Activated T-cell treated with anti-CD3 and anti-CD28 coated beads, Interleukin-2, amount 50 U/mL, for 24 hours (primary cell): ENCODE measurements around the gene ZNF425.
"Not testable (repeated sequence)": the region's sequence is repeated elsewhere in the genome, so short reads cannot be mapped to it uniquely, and the experiment has no call there.

Source experiments
- DNase-seq: peaks from one replicate; pipeline ENCODE4 v3.0.0-alpha.2; 2020
- H3K27ac Mint-ChIP-seq: 2 replicates; pipeline ENCODE4 v1.8.0; 2020; ENCODE audit warnings: mild to moderate bottlenecking, mixed read lengths
- H3K27me3 Mint-ChIP-seq: 2 replicates; pipeline ENCODE4 v1.8.0; 2020; ENCODE audit warnings: mixed read lengths
- H3K36me3 Mint-ChIP-seq: 2 replicates; pipeline ENCODE4 v1.8.0; 2020; ENCODE audit warnings: low read depth, mixed read lengths
- H3K4me1 Mint-ChIP-seq: 2 replicates; pipeline ENCODE4 v1.8.0; 2020; ENCODE audit warnings: low read depth, mixed read lengths
- H3K4me3 Mint-ChIP-seq: 2 replicates; pipeline ENCODE4 v1.8.0; 2020; ENCODE audit warnings: mild to moderate bottlenecking, moderate library complexity, mixed read lengths
- H3K9me3 Mint-ChIP-seq: 2 replicates; pipeline ENCODE4 v1.8.0; 2020; ENCODE audit warnings: mixed read lengths

ZNF425 gene

DNA sequence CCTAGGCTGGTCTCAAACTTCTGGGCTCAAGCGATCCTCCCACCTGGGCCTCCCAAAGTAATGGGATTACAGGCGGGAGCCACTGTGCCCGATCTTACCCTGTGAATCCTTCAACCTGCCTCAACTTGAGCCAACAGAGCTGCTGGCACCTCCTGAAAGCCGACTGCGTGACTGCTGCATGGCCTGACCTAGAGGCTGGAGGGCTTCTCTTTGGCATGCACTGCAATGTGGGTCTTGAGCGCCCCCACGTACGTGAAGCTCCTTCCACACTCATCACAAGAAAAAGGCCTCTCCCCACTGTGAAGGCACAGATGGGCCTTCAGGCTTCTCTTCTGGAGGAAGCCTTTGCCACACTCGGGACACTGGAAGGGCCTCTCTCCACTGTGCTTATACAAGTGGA lies 22.7 kb downstream of the ZNF425 start:
- DNase-seq = no peak
- no peak overlapping the region for H3K4me3 Mint-ChIP-seq
- no peak overlapping the region for H3K27ac Mint-ChIP-seq
- H3K4me1 Mint-ChIP-seq = peaks cover 2% of the 10 kb centered on the region
- no peaks in the 10 kb centered on the region for H3K9me3 Mint-ChIP-seq
- no peaks in the 10 kb centered on the region for H3K36me3 Mint-ChIP-seq
- no peaks in the 10 kb centered on the region for H3K27me3 Mint-ChIP-seq

DNA sequence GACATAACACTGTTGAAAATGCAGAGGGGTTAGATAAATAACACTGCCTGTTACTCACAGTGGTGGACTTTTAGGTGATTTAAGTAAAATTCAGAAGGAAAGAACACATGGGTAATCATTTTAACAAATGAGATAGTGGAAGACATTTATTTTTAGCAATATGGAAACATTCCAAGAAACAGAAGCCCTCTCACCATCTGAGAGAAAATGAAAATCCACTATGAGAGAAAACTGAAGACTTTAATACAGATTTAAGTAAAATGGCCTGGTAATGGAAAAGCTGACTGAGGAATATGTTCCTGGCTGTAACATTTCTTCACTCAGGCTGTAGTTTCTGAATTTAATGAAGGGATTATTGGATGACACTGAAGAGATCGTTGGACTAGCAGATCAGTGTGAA lies 23.5 kb downstream of the ZNF425 start:
- Mint-ChIP-seq H3K4me3 (no peak overlapping the region), H3K27ac (no peak overlapping the region)

DNA sequence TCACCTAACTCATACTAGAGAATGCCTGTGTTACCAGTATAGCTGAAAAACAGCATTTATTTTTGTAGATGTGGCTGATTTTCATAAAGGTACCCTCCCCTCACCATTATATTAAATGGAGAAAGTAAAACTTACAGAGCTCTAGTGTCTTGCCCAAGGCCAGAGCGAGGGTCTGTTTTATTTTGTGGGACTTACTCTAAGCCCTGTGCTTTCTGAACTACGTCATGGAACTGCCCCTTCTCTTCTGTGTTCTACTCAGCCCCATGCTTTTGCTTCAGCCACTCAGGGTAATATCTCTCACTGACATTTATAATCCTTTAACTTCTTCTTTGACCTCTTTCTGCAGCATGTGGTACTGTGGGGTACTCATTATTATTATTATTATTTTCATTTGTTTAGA lies 25.3 kb downstream of the ZNF425 start:
- H3K4me1 Mint-ChIP-seq = peaks cover 2% of the 10 kb centered on the region
- H3K4me3 Mint-ChIP-seq = no peak overlapping the region
- no peak overlapping the region for H3K27ac Mint-ChIP-seq
- no peaks in the 10 kb centered on the region for H3K36me3 Mint-ChIP-seq
- DNase-seq = no peak
- no peaks in the 10 kb centered on the region for H3K9me3 Mint-ChIP-seq
- no peaks in the 10 kb centered on the region for H3K27me3 Mint-ChIP-seq

More for the DNA sequence above, 23.5 kb downstream of the ZNF425 start:
- no peak for DNase-seq
- H3K27me3 Mint-ChIP-seq = no peaks in the 10 kb centered on the region
- H3K4me1 Mint-ChIP-seq = peaks cover 2% of the 10 kb centered on the region
- H3K36me3 Mint-ChIP-seq = no peaks in the 10 kb centered on the region
- H3K9me3 Mint-ChIP-seq = no peaks in the 10 kb centered on the region

DNA sequence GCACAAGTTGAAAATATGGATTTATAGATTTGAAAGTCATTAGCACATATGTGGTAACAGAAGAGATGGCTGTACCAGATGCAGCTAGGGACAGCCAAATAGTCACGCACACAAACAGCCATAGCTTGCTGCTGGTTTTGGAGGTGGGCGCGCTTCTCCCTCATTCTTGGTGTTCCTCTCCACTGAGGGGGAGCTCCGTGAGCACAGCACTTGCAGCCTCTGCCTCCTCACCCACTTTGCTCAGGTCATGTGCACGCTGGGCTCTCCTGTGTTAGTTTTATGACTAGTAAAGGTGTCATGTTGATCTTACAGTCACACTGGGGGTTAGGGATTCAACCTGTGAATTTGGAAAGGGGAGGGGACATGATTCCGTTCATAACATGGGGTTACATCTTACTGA lies 27.1 kb downstream of the ZNF425 start:
- no peaks in the 10 kb centered on the region for H3K36me3 Mint-ChIP-seq
- no peaks in the 10 kb centered on the region for H3K27me3 Mint-ChIP-seq
- H3K4me3 Mint-ChIP-seq = no peak overlapping the region
- H3K9me3 Mint-ChIP-seq = no peaks in the 10 kb centered on the region
- H3K4me1 Mint-ChIP-seq = peaks cover 2% of the 10 kb centered on the region
- no peak for DNase-seq
- H3K27ac Mint-ChIP-seq = no peak overlapping the region

DNA sequence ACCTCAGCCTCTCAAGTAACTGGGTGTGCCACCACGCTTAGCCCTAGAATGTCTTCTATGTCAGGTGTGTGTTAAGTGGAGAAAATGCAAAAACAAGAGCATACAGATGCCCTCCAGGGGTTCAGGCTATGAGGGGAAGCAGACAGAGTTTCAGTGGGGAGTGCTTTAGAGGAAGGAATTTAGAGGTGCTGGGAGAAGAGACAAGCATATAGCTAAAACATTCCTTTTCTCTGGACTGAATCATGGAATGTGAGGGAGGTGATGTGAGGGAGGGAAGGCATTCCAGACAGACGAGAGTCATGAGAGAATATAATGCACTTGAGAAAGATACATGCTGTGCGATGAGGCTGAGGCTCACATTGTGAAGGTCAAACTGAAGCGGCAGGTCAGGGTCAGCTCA lies 29.0 kb downstream of the ZNF425 start:
- H3K4me1 Mint-ChIP-seq = no peaks in the 10 kb centered on the region
- H3K9me3 Mint-ChIP-seq = no peaks in the 10 kb centered on the region
- no peaks in the 10 kb centered on the region for H3K27me3 Mint-ChIP-seq
- H3K4me3 Mint-ChIP-seq = no peak overlapping the region
- no peaks in the 10 kb centered on the region for H3K36me3 Mint-ChIP-seq
- no peak for DNase-seq
- no peak overlapping the region for H3K27ac Mint-ChIP-seq

DNA sequence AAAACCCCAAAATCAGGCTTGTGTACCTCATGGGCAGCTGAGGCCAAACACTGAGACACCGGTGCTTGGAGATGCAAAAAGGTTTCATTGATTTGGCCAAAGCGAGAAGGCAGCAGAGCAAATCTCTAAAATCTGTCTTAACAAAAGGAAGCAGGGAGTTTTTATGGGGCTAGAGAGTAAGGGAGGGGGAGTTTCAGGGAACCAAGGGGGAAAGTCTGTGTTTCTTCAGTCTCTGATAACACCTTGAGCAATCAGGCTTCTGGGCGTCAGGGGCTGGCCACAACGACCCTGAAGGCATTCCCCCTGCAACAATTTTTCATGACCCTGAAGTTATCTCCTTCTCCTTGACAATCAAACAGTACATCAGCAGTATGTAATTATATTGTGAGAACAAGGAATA lies 32.9 kb downstream of the ZNF425 start:
- peaks cover 11% of the 10 kb centered on the region for H3K36me3 Mint-ChIP-seq
- H3K4me1 Mint-ChIP-seq = peaks cover 18% of the 10 kb centered on the region
- H3K27me3 Mint-ChIP-seq = no peaks in the 10 kb centered on the region
- no peaks in the 10 kb centered on the region for H3K9me3 Mint-ChIP-seq
- DNase-seq = no peak
- H3K27ac Mint-ChIP-seq = peak overlapping the region; percentile 52
- H3K4me3 Mint-ChIP-seq = no peak overlapping the region

DNA sequence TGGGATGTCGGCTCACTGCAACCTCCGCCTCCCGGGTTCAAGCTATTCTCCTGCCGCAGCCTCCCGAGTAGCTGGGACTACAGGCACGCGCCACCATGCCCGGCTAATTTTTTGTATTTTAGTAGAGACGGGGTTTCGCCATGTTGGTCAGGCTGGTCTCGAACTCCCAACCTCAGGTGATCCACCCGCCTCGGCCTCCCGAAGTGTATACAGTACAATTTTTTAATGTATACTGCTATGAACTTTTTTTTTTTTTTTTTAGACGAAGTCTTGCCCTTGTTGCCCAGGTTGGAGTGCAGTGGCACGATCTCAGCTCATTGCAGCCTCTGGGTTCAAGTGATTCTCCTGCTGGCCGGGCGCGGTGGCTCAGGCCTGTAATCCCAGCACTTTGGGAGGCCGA lies 33.9 kb downstream of the ZNF425 start:
- peak overlapping the region; percentile 50 for H3K27ac Mint-ChIP-seq
- peaks cover 16% of the 10 kb centered on the region for H3K36me3 Mint-ChIP-seq
- H3K4me1 Mint-ChIP-seq = peaks cover 22% of the 10 kb centered on the region
- H3K9me3 Mint-ChIP-seq, DNase-seq, H3K27me3 Mint-ChIP-seq: not testable (repeated sequence)
- peak overlapping the region; percentile 10 for H3K4me3 Mint-ChIP-seq

DNA sequence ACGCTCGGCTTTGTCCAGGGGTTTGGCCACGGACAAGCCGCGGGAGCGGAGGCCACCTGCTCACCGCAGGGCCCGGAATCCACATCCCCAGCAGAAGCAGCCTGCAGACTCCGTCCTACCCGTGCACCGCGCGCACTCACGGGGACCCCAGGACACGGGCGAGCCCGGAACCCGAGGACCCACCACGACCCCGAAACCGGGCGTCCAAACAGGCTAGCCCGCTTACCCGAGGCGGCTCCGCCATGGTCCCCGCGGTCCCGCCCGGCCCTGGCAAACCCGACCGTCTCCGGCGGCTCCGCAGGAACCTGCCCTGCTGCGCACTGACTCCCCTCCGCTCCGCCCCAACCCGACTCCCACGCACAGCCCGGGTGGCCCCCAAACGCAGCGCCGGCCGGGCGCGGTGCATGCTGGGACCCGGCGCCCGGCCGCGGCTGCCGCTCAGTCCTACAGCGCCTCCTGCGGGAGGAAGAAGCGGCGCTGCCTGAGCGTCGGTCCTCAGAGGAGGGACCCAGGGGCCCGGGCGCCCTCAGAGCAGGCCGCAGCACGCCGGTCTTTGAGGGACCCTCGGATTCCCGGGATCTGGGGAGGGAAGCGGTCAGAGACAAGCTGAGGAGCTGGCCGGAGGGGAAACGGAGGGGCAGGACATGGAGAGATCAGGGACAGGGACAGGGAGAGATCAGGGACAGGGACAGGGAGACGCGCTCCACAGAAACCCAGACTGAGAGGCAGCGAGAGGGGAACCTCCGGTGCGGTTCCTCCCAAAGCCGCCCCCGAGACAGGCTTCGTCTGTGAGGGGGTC lies 35.5 kb downstream of the ZNF425 start, which contains the start of gene ZNF786:
Gene ZNF786, minus strand, starts transcription at position 322 of the 799 bp plus-strand sequence. Its CDS starts 78 bp downstream, at position 244.
- Mint-ChIP-seq H3K4me3 (peak within 1 kb of the TSS; percentile 97), H3K27ac (peak within 1 kb of the TSS; percentile 100), H3K4me1 (peaks cover 26% of the 10 kb centered on the region), H3K9me3 (no peaks in the 10 kb centered on the region), H3K36me3 (peaks cover 28% of the 10 kb centered on the region), H3K27me3 (no peaks in the 10 kb centered on the region)
- peak; percentile 97 for DNase-seq

DNA sequence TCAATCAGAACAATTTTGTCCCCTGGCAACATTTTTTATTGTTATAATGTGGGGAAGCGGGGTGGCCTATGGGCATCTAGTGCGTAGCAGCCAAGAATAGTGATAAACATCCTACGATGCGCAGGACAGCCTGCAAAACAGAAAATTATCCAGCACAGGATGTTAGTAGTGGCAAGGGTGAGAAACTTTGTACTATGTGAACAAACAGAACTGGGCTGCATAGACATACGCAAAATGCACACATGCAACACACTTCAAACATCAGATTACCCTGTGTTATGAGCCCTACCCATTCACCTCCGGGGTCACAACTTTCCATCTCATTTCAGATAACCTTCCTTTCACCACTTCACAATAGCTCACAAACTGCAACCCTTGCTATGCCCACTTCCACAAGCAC lies 38.7 kb downstream of the ZNF425 start:
- peak overlapping the region; percentile 1 for H3K4me3 Mint-ChIP-seq
- peaks cover 26% of the 10 kb centered on the region for H3K4me1 Mint-ChIP-seq
- H3K9me3 Mint-ChIP-seq = peaks cover 8% of the 10 kb centered on the region
- peak overlapping the region; percentile 63 for H3K27ac Mint-ChIP-seq
- no peak for DNase-seq
- peaks cover 43% of the 10 kb centered on the region for H3K36me3 Mint-ChIP-seq
- H3K27me3 Mint-ChIP-seq = no peaks in the 10 kb centered on the region

DNA sequence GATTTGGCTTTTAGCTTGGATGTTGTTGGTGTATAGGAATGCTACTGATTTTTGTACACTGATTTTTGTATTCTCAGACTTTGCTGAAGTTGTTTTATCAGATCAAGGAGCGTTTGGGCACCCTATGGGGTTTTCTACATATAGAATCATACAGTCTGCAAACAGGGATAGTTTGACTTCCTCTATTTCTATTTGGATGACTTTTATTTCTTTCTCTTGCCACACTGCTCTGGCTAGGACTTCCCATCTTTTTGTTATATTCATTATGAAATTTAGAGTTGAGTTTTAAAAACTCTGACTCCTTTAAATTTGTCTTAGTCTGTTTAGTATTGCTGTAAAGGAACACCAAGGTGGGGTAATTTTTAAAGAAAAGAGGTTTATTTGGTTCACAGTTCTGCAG lies 40.3 kb downstream of the ZNF425 start:
- Mint-ChIP-seq H3K36me3 (peaks cover 47% of the 10 kb centered on the region), H3K4me3 (no peak overlapping the region), H3K9me3 (peaks cover 8% of the 10 kb centered on the region), H3K27ac (no peak overlapping the region), H3K4me1 (peaks cover 30% of the 10 kb centered on the region), H3K27me3 (no peaks in the 10 kb centered on the region)
- DNase-seq = no peak

DNA sequence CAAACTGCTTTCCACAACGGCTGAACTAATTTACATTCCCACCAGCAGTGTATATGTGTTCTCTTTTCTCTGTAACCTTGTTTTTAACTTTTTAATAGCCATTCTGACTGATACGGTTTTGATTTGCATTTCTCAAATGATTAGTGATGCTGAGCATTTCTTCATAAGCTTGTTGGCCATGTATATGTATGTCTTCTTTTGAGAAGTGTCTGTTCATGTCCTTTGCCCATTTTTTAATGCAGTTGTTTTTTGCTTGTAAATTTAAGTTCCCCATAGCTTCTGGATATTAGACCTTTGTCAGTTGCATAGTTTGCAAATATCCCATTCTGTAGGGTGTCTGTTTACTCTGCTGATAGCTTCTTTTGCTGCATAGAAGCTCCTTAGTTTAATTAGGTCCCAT lies 41.7 kb downstream of the ZNF425 start:
- H3K27me3 Mint-ChIP-seq = no peaks in the 10 kb centered on the region
- H3K27ac Mint-ChIP-seq = no peak overlapping the region
- H3K4me1 Mint-ChIP-seq = peaks cover 28% of the 10 kb centered on the region
- H3K36me3 Mint-ChIP-seq = peaks cover 49% of the 10 kb centered on the region
- DNase-seq = no peak
- peaks cover 8% of the 10 kb centered on the region for H3K9me3 Mint-ChIP-seq
- no peak overlapping the region for H3K4me3 Mint-ChIP-seq

DNA sequence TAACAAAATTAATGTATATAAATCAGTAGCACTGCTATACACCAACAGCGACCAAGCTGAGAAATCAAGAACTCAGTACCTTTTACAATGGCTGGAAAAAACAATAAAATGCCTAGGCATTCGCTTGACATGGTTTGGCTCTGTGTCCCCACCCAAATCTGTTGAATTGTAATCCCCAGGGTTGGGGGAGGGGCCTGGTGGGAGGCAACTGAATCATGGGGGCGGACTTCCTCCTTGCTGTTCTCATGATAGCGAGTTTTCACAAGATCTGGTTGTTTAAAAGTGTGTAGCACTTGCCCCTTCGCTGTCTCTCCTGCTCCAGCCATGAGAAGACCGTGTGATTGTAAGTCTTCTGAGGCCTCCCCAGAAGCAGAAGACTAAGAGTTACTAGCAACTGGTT lies 44.2 kb downstream of the ZNF425 start:
- no peak overlapping the region for H3K4me3 Mint-ChIP-seq
- H3K4me1 Mint-ChIP-seq = peaks cover 16% of the 10 kb centered on the region
- H3K27me3 Mint-ChIP-seq = no peaks in the 10 kb centered on the region
- H3K36me3 Mint-ChIP-seq = peaks cover 55% of the 10 kb centered on the region
- no peak for DNase-seq
- peaks cover 8% of the 10 kb centered on the region for H3K9me3 Mint-ChIP-seq
- no peak overlapping the region for H3K27ac Mint-ChIP-seq

DNA sequence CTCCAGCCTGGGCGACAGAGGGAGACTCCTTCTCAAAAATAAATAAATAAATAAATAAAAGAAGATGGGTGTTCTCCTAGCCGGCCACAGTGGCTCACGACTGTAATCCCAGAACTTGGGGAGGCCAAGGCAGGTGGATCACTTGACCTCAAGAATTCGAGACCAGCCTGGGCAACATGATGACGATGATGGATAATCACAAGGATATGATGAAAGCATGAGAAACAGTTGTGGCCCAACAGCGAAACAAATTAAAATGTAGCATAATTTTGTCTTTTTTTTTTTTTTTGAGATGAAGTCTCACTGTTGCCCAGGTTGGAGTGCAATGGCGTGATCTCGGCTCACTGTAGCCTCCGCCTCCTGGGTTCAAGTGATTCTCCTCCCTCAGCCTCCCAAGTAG lies 48.5 kb downstream of the ZNF425 start:
- H3K27me3 Mint-ChIP-seq = no peaks in the 10 kb centered on the region
- peaks cover 19% of the 10 kb centered on the region for H3K4me1 Mint-ChIP-seq
- H3K4me3 Mint-ChIP-seq = no peak overlapping the region
- no peaks in the 10 kb centered on the region for H3K9me3 Mint-ChIP-seq
- no peak for DNase-seq
- H3K27ac Mint-ChIP-seq = no peak overlapping the region
- peaks cover 52% of the 10 kb centered on the region for H3K36me3 Mint-ChIP-seq

DNA sequence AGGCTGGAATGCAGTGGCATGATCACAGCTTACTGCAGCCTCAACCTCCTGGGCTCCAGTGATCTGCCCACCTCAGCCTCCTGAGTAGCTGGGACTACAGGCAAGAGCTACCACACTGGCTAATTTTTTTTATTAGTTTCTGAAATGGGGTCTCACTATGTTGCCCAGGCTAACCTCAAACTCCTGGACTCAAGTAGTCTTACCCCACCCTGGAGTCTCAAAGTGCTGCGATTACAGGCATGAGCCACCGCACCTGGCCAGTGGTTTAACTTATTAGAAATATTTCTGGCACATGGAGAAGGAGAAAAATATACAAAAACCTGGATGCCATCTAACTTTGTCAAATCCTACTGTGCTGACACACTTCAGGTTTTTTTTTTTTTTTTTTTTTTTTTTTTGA lies 50.8 kb downstream of the ZNF425 start:
- Mint-ChIP-seq H3K27me3 (no peaks in the 10 kb centered on the region), H3K27ac (peak overlapping the region; percentile 22), H3K9me3 (no peaks in the 10 kb centered on the region), H3K4me1 (peaks cover 12% of the 10 kb centered on the region), H3K4me3 (no peak overlapping the region), H3K36me3 (peaks cover 64% of the 10 kb centered on the region)
- no peak for DNase-seq

DNA sequence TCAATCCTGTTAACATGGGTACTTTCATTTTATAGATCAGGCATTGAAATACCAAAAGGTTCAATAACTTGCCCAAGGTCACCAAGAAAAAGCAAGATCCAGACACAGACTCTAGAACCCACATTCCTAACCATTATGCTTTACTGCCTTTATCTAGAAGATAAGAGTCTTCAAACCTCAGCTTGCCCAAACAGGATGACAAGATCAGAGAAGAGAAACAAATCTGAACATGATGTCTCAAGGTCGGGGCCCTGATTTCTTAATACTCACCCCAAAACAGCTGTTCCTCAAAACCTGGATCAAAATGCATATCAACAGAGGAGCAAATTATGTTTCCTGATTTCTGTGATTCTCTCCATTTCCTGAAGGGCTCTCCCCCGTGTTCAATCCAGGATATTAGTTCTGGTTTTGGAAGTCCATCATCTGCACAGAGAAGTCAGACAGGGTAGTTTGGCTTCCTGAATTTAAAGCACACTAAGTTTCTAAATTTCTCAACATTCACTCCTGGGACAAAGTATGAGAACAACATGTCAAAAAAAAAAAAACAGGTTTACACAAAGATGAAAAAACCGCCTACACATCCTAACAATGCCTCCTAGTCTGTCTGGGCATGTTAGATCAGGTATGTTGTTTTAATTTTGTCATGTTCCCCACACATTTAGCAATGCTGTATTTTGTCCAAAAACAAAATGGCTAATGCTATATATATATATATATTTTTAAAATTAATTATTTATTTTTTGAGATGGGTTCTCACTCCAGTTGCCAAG lies 51.8 kb downstream of the ZNF425 start:
- DNase-seq = no peak
- peak overlapping the region; percentile 73 for H3K27ac Mint-ChIP-seq
- H3K36me3 Mint-ChIP-seq = peaks cover 65% of the 10 kb centered on the region

More for the DNA sequence above, 51.8 kb downstream of the ZNF425 start:
- no peaks in the 10 kb centered on the region for H3K27me3 Mint-ChIP-seq
- H3K4me3 Mint-ChIP-seq = no peak overlapping the region
- H3K4me1 Mint-ChIP-seq = peaks cover 11% of the 10 kb centered on the region
- H3K9me3 Mint-ChIP-seq = no peaks in the 10 kb centered on the region
